PFSK-1 (cell line): ENCODE measurements around the gene UBXN2A.

ENCODE experiments used
- POLR2AphosphoS5 ChIP-seq: IDR thresholded peaks from 2 replicates; pipeline ENCODE4 v1.6.1; 2012; ENCODE audit warnings: low read depth, mild to moderate bottlenecking, control low read depth, low read length, moderate library complexity
- REST ChIP-seq, 2 experiments: IDR thresholded peaks; 2 replicates each; pipeline versions ENCODE4 v1.6.1 to v1.8.0; 2011 to 2012; ENCODE audit warnings: low read depth in 2 of 2, low read length in 2 of 2, control low read depth in 1 of 2, inconsistent platforms in 1 of 2, mild to moderate bottlenecking in 1 of 2, moderate library complexity in 1 of 2; ENCODE audit not compliant: insufficient read depth in 1 of 2
- SIN3A ChIP-seq: IDR thresholded peaks from 2 replicates; pipeline ENCODE4 v1.6.1; 2012; ENCODE audit warnings: mild to moderate bottlenecking, low read length, moderate library complexity, borderline replicate concordance; ENCODE audit not compliant: insufficient read depth
- TAF1 ChIP-seq: IDR thresholded peaks from 2 replicates; pipeline ENCODE4 v1.6.1; 2012; ENCODE audit warnings: low read length, control low read depth, borderline replicate concordance; ENCODE audit not compliant: insufficient read depth

DNA sequence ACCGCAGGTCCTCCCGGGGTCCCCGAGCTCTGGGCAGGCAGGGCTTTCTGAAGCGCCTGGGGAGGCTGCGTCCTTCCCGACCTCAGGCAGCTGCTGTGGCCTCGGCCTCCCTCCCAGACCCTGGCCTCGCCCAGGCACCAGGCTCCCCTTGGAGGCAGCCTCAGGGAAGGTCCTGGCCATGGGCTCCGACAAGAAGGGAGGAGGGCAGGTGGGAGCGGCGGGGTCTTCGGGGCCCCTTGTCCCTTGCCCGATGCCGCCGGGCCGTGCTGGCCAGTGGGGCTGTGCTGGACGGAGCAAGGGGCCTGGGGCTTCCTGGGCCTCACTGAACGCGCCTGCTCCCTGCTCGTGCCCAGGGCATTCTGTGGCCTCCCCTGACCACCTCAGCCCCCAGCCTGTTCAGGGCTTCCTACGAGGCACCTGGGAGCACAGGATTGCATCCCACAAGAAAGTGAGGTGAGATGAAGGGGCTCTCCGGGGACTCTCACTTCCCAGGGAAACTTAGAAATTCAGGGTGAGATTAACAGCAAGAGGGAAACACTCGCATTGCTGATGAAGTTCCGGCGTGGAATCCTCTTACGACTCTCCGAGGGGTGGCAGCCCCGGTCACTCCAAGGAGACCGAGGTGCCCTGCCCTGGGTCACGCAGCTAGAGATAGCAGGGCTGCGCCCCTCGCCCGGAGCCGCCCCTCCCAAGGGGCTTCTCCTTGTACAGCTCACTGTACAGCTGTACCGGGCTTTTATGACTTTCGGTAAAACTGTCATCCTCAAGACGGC, 70.4 kb downstream of the UBXN2A start:
- TF ChIP-seq REST (IDR thresholded peaks at IDR 0.05; ENCODE audit: insufficient read depth in 1 of 2, low read depth in 2 of 2, low read length in 2 of 2), result no peak
- TF ChIP-seq POLR2AphosphoS5, result no peak
- no peak for TF ChIP-seq TAF1
- TF ChIP-seq SIN3A, result no peak
